NCI-H510A treated with DMSO at 0.1 percent for 48 hours (cell line): ENCODE measurements around the gene CUL4A.
A peak's percentile ranks its signal among the peaks of the same experiment; 100 is the strongest.
"Not testable (repeated sequence)": the region's sequence is repeated elsewhere in the genome, so short reads cannot be mapped to it uniquely, and the experiment has no call there.

Experiments used
- DNase-seq: peaks from one replicate; lab custom pipeline; 2025; lab: John Stamatoyannopoulos, UW

CUL4A gene

GRCh38 chr13:113292021-113292862 is 82.8 kb downstream of the CUL4A start:
- DNase-seq, result peak; percentile 19

GRCh38 chr13:113293686-113294085 is 84.3 kb downstream of the CUL4A start:
- DNase-seq, result no peak

- DNase-seq, result no peak
These were observed 86.4 kb downstream of the CUL4A start for GRCh38 chr13:113295776-113296175.

GRCh38 chr13:113296823-113297369 is 87.5 kb downstream of the CUL4A start, which contains the start of gene LAMP1:
LAMP1 (plus strand) TSS chr13:113297239; CDS start chr13:113297435, 196 bp downstream.
- peak; percentile 69 for DNase-seq

GRCh38 chr13:113297370-113298042 is 88.1 kb downstream of the CUL4A start:
- DNase-seq, result no peak

- DNase-seq, result peak; percentile 11
These were observed 88.9 kb downstream of the CUL4A start for GRCh38 chr13:113298043-113298945.

GRCh38 chr13:113299951-113300350 is 90.5 kb downstream of the CUL4A start:
- DNase-seq, result no peak

- DNase-seq, result no peak
These were observed 93.6 kb downstream of the CUL4A start for GRCh38 chr13:113302986-113303385.

- no peak for DNase-seq
These were observed 94.7 kb downstream of the CUL4A start for GRCh38 chr13:113304121-113304520.

GRCh38 chr13:113305208-113305607 is 95.8 kb downstream of the CUL4A start:
- DNase-seq, result no peak

- no peak for DNase-seq
These were observed 98.1 kb downstream of the CUL4A start for GRCh38 chr13:113307491-113307890.

GRCh38 chr13:113309473-113309872 is 100.1 kb downstream of the CUL4A start:
- no peak for DNase-seq

GRCh38 chr13:113314112-113314511 is 104.7 kb downstream of the CUL4A start:
- DNase-seq, result not testable (repeated sequence)

- not testable (repeated sequence) for DNase-seq
These were observed 105.6 kb downstream of the CUL4A start for GRCh38 chr13:113314895-113315470.

- no peak for DNase-seq
These were observed 106.6 kb downstream of the CUL4A start for GRCh38 chr13:113315992-113316391.
